GM19438 (cell line): Measurements from ENCODE around the gene ARNT2.

Experiments used
- ATAC-seq: cut with Tn5 transposase; IDR thresholded peaks from one replicate; pipeline ENCODE4 v1.9.1; 2021; ENCODE audit warnings: low read depth; ENCODE audit not compliant: unreplicated experiment

The ARNT2 gene

DNA sequence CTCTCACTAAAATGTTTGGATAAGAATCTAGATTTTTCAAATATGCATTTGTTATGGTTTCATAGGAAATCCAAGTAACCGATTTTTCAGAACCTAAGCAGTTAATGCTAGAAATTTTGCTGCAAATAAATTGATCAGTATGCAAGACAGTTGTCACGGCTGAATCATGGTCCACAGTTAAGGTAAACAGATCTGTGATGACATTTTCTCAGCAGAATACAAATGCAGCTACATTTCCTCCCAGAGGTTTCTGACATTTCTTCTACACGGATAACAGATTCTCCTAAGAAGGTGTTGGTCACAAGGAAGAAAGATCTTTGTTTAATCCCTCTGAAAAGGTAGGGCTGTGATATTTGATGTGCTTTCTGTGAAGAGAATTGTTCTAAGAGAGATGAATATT is 36.9 kb downstream of the ARNT2 start:
- no peak for ATAC-seq

DNA sequence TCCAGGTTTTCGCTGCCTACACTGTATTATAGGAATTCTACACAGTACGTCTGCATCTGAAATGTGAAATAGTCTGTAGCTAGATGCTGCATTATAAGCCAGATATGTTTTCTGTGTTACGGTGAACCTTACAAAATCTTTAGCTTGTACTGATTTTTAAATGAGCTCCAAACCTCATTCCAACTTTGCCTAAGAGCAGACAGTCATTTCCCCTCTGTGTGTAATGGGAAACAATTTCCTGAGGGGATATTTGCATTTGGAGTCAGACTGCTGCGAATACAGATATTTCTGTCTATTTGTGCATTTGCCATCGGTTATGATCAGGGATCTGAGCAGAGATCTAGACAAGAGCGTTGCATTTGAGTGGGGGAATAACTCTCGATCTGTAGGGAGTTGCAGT is 37.5 kb downstream of the ARNT2 start:
- ATAC-seq: no peak

DNA sequence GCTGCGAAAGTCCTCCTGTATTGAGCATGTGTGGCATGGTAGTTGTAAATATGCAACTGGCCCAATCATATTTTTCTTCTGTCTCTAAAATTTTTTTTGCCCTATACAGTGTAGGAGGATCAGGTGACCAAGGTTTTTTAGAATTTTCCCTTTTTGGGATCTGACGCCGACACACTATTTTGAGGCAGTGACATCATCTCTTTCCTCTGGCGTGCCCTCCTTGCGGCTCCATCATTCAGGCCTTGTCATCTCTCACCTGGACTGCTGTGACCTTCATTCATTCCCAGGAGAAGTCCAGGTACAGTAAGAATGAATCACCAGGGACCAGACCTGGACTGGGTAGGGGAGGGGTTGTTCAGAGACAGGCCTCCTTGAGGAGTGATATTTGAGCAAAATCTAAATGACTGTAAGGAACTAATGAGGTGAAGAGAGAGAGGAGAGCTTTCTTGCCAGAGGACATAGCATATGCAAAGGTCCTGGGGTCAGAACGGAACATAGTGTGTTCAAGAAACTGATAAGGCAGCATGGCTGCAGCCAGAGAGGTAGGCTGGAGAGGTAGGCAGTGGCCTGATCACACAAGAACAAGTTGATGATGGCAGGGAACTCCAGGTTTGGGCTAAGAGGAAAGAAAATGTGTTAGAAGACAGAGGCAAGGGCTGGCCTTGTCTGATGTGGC is 38.7 kb downstream of the ARNT2 start:
- ATAC-seq: no peak

DNA sequence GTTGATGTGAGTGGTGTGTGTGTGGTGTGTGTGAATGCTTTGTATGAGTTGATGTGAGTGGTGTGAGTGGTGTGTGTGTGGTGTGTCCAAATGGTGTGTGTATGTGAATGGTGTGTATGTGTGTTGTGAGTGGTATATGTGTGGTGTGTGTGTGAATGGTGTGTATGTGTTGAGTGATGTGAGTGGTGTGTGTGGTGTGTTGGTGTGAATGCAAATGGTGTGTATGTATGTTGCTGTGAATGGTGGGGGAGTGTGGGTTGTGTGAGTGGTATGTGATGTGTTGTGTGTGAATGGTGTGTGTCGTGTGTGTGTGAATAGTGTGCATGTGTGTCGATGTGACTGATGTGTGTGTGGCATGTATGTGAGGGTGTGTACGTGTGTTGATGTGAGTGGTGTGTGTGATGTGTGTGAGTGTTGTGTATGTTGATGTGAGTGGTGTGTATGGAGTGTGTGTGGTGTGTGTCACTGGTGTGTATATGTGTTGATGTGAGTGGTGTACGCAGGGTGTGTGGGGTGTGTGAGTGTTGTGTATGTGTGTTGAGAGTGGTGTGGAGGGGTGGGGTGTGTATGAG is 40.6 kb downstream of the ARNT2 start:
- ATAC-seq: no peak

DNA sequence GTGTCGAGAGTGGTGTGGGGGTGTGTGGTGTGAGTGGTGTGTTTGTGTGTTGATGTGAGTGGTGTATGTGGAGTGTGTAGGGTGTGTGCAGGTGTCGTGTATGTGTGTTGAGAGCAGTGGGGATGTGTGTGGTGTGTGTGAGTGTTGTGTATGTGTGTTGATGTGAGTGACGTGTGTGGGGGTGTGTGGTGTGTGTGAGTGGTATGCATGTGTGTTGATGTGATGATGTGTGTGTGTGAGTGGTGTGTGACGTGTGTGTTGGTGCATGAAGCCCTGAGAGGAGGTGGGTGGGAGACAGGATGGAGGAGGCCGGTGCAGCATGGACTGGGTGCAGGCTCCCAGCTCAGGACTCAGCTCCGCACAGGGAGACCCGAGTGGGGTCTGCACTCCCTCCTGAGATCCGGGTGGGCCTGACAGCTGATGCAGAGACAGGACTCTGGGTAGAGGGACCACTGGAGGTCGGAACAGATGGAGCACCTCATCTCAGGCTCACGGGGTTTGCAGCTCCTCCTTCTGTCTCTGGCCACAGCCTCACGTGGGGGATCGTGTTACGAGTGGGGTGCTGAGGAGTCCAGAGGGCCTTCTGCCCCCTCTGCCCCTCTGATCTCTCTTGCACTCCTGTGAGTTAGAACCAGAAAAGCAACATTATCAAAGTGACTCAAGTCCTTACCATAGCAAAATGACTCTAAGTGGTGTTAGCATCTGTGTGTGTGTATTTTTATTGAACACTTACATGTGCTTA is 41.3 kb downstream of the ARNT2 start:
- ATAC-seq: no peak

DNA sequence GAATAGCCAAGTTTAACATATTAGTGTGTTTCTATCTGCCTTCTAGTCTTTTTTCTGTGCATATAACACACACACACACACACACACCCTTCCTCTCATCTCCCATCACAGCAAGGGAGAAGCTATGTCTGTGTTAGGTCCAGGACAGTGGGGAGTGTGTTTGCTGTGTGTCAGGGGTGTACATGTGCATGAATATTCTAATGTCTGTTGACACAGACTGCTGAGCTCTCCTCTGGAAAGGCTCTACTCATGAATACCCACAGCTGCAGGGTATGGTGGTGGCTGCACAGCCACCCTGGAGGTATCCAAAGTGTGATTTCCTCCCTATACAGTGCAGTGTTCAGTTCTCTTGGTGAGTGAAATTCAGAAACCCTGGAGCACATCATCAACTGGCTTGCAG is 42.9 kb downstream of the ARNT2 start:
- no peak for ATAC-seq

DNA sequence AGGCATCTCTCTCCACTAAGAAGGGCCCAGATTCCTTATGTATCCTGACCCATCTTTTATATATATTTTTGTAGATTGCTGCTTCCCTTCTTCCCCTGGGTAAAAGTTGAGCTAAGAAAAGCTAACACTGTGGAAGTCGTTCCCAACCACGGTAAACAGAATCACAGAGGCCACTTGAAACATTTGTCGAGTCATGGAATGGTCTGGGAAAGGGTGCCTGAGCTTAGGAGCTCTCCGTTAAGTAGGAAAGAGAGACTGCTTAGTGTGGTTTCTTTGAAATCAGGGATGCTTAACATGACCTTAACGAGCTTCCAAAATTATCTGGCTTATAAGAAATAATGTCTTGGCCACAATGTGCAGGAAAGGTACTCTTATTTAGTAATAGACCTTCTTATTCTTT is 45.6 kb downstream of the ARNT2 start:
- no peak for ATAC-seq

DNA sequence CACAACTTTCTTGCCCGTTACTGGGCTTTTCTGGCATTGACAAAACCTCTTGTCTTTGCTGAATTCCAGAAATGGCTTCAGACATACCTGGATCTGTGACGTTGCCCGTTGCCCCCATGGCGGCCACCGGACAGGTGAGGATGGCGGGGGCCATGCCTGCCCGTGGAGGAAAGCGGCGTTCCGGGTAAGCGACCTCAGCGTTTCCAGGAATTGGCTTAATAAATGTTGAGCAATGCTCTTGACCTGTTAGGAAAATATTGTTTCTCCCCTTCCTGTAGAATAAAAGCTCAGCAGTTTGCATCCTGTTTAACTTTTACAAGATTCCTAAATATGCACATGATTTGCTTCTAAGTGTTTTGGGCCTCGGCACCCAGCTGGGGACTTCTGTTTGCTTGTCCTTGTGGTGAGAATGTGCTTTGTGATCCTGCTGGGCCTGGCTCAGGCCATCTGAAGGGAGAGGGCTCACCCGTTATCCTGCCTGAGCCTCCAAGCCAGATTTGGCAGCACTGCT is 46.7 kb downstream of the ARNT2 start:
- ATAC-seq: no peak

DNA sequence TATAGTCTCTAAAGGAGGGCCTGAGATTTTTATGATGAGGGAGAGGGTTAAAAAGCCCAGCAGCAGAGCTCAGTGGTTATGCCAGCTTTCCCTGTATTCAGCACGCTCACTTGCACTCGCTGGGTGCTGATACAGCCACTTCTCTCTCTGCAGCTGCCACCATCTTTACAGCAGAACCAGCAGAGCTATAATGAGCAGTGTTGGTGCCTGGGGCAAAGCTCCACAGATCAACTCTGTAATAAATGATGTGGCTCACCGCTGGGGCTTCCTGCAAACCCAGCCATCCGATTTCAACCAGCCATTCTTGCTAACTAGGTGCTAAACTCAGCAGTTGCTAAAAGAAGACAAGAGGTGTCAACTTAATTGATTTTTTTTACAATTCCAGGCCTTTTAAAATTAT is 48.0 kb downstream of the ARNT2 start:
- no peak for ATAC-seq

DNA sequence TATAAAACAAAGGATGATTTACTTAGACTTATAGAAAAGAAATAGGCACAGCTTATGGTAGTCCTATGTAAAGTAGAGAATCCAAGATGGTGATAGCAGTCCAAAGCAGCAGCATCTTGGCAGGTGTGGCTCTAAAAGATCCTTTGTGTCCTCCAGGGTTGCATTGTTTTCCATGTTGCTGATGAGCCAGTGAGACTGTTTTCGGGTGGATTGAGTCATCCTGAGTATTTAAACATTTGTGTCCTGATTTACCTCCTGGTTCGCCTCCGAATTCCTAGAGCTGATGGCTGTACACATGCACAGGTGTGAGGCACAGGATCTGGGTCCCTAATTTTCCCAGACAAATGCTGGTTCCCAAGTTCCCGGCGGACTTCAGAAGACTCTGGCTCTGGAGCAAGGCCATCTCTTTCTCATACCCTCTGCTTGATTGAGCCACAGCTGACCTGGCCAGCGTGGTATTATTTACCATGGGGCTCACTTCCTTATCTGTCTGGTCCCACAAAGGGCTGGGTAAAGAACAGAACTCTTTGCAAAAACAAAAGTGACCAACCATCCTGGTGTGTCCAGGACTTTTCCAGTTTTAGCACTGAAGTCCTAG is 51.0 kb downstream of the ARNT2 start:
- ATAC-seq: no peak

DNA sequence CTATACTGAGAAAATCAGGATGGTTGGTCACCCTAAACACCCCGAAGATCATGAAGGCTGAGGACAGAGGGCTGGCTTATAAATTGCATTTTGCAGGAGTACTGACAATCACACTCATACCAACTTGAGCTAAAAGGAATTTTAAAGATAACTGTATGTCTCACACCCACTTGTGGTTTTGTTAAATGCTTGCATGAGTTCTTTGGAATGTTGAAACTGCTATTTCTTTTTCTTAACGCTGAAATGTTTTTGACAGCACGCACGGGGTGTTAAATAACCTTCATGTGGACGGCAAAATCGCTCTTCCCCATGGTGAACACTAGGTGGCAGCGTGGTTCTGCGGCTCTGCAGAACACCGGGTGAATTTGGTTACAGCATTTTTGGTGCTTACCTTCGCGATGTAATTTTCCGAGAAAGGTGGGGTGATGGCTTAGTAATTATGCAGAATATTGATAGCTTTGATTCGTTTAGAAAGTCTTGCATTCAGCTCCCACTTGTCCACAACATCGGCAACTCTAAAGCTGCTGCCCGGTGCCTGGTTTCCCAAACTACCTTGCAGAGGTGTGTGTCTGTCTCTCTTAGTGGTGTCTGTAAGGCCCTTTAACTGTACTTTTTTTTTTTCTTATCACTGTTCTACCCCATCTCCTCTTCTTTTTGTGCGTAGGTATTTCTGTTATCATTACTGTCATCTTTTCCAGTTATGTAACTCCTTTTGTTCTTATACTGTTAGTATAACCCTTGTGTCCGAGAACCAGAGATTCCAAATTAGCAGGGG is 51.7 kb downstream of the ARNT2 start:
- no peak for ATAC-seq

DNA sequence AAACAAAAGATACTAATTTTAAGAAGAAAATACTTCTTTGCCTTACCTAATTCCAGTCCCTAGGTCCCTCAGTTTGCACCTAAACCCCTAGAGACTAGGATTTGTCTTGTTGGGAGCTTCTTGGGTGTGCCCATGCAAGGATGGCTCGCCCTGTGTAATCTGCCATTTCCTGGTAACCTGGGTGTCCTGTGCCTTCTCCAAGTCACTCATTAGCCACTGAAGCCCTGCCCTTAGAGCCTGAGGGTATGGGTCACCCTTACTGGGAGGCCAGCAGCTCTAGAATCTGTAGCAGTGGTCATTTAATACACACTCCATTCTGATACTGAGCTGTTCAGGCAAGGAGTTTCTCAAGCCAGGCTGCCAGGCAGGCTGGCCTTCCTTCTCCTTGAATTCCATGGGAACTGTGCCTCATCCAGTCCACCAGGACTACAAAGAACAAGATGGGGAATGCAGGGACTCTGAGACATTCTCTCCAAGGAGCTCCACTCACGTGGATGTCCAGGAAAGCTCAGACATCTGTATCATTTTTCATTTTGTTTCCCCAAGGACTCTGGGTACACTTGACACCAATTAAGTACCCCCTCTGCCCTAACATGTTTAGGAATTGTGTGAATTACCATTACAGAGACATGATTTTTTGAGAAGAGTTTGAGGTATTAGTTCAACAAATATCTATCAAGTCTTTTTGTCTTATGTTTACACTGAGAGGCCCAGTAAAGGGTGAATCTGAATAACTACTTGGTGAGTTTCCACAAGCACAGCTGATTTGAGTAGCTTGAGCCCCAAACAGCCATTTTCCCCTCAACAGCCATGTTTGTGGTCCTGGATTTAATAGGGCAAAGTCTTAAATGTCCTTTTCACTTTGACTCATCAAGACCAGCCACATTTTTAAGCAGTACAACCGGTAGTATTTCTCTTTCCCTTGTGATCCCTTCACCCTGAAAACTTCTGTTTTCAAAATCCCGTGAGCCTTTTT is 52.6 kb downstream of the ARNT2 start:
- ATAC-seq: no peak

DNA sequence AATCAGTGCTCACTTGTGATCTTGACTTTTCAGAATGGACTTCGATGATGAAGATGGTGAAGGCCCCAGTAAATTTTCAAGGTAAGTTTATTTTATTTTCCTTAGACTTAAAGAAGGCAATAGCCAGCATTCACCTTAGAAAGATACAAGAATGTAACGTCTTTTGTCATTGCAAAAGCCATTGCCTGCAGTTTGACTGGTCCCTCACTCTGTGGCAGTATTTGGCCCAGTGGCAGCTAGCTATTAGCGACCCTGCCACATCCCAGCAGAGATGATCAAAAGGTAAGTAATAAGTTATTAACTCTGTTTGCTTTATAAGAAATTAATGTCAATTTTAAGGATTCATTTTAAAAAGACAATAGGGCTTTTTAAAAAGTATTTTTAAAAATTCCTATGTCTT is 53.7 kb downstream of the ARNT2 start:
- no peak for ATAC-seq

DNA sequence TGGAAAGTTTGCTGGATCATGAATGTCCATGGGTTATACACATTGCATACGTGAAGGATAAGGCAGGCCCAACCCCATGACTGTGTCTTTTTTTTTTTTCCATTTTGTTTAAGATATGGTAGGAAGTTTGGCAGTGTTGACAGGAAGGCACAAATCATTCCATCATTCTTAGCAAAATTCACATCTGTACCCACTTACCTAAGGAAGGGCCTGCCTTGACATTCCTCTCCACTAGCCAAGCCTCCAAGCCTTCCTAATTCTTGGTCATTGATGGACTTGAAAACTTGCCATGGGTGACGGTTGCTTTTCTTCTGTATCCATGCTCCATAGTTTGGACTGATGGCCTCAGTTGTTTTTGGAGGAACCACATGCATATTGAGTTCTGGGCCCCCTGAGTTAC is 54.4 kb downstream of the ARNT2 start:
- ATAC-seq: no peak

DNA sequence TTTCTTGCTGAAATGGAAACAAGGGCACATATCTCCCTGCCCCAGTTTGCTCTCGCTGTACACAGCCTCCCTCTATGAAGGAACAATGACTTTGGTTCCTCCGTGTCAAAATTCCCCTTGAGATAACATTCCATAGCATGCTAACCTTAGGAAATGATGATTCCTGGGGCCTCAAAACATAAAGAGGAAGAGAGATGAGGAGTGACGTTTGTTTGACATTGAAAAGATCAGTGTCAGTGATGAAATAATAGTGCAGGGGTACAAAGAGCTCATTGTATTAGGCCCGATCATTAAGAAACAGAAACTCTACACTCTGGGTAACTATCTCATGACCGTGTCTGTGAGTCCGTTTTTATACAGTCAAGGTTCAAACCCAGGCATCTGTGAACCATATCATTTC is 55.2 kb downstream of the ARNT2 start:
- no peak for ATAC-seq

DNA sequence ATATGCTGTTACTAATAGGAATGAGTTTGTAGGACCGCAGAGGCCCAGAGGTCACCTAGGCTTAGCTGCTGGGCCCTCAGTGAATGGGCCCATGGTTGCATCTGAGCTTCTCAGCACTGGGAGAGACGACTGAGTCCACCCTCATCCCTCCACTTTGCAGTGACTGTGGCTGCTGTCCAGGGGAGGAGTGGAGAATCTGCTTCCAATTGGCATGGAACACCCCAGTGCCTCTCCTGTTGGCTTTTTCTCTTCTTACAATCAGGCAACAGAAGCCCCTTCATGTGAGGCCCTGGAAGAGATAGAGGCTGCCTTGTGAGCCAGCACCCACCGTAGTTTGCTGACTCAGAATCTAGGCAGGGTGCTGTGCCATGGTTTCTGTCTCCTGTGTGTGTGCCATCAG is 55.6 kb downstream of the ARNT2 start:
- ATAC-seq: no peak

DNA sequence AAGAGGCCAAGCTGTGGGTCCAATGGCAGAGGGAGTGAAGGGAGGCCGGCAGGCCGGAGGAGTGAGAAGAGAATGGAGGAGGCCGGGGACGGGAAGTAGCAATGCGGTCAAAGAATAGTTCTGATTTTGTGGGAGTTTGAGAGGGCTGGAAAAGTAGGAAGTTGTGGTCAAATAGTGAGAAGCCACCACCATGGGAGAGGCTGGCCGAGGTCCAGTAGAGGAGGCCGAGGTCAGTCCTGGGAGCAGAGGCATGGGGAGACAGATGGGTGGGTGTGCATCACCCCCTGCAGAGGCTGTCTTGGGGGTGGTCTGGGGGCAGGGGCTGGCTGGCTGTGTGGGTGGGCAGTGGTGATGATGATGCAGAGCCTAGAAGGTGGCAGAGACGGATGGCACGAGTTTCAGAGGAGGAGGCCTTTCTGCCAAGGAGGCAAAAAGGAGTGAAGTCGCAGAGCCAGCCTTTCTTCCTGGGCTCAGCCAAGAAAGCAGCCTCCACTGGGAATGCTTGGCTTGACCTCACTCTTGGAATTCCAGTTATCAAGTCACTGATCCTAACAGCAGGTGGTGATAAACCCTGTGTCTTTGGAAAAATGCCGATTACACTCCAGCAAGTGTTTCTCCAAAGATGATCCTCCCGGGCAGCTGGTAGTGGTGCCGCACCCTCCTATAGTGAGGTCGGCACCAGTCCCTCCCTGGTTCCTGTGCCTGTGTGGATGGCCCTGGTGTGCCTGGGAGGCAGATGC is 57.3 kb downstream of the ARNT2 start:
- ATAC-seq: no peak

DNA sequence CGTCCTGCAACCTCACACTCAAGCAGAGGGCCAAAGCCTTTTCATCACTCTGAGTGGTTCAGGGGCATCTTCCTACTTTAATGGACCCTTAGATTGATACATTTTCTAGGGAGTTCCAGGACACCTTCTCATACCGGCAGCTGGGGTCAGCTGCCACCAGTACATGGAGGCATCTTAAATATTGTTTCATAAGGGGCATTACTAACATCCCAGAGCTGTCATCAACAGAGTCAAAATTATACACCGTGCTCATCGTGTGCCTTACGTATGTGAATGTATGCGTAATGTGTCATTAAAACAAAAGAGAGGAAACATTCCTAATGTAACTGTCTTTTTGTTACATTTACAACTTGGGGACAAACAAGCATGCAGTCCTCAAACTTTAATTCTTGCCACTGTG is 57.9 kb downstream of the ARNT2 start:
- ATAC-seq: no peak
